Amygdala (tissue), 56 donors: Measurements from ENCODE around the gene MSANTD2.
A peak's percentile ranks its signal among the peaks of the same experiment; 100 is the strongest.

Experiments
- DNase-seq, 56 donors: peaks; one replicate each; lab custom pipeline; 2025; lab: John Stamatoyannopoulos, UW

The MSANTD2 gene

GRCh38 chr11:124821995-124822730 is 22.0 kb upstream of the MSANTD2 start:
- no peak for DNase-seq

GRCh38 chr11:124817036-124817435 is 16.8 kb upstream of the MSANTD2 start:
- no peak for DNase-seq

DNA sequence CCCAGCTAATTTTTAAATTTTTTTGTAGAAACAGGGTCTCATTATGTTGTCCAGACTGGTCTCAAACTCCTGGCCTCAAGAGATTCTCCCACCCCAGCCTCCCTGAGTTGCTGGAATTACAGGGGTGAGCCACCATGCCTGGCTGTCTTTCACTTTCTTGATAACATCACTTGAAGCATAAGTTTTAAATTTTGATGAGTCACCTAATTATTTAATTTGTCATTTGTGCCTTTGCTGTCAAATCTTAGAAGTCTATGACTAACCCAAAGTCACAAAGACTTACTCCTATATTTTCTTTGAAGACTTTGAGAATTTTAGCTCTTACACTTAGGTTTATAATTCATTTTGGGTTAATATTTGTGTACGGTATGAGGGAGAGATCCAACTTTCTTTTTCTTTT is 14.5 kb upstream of the MSANTD2 start:
- DNase-seq, result no peak

DNA sequence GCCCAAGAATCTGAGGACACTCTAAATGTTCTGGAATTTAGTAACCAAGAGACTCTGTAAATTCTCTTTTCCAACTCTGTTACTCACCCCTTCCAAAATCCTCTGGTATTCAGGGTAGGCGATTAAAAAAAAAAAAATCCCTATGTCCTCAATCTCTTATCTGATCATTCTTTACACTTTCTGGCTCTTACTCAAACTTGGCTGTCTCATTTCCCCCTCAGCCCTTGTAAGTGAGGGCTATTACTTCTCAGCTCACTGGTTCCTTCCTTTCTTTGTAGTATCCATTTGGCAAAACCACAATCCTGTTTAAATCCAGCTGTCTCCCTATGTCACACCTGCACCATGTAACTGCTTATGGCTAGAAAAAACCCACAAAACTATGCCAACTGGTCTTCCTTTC is 12.7 kb upstream of the MSANTD2 start:
- no peak for DNase-seq

GRCh38 chr11:124811399-124812125 is 11.4 kb upstream of the MSANTD2 start:
- DNase-seq, result no peak

DNA sequence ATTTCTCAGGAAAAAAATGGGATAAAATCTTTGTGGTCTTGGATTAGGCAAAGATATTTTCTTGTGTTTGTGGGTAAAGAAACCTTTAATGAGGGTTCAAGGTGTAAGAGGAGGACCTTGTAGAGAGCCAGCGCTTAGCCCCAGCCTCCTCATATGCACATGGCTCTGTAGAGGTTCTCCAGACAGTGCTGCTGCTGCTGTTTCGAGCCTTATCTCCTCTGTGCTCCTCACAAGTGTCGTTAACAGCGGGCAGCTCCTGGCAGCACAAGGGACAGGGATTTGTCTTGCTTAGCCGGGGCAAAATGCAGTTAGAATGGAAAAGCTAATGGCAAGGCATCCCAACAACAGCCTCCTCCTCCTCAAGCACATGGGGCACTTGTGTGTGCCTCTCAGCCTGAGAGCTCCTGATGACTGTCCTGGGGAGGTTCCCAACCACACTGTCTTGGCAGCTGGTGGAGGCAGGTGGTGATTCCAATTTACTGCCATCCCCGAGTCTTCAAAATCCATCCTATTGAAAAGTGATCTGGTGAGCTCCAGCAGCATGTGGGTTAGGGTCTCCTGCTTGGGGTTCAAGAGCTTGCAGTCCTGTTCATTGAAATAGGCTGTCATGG is 7.6 kb upstream of the MSANTD2 start:
- no peak for DNase-seq

GRCh38 chr11:124807201-124807600 is 7.0 kb upstream of the MSANTD2 start:
- DNase-seq, result no peak

GRCh38 chr11:124804884-124805283 is 4.7 kb upstream of the MSANTD2 start:
- DNase-seq, result no peak

DNA sequence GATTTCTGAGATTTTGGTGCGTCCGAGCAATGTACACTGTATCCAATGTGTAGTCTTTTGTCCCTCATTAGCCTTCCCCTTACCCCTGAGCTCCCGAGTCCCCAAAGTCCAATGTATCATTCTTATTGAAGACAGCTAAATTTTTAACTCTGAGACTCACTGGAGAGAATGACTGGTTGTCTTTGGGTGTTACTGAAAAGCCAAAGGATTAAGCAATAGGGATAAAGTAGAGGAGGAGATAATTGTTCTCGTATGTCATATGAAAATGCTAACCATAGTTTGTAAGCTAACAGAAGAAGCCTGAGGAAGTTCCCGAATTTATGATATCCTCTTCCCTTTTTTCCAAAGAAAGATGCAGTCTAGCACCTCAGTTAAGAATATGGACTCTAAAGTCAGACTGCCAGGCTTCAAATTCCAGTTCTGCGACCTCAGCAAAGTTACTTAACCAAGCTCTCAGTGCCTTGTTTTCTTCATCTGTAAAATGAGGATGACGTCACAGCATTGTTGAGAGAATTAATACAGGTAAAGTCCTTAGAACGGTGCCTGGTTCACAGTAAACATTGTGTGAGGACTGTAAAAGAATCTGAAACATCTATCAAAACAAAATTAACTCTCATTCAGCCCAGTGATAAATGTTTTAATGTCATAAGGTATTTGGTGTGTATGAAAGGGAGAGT is 1.6 kb upstream of the MSANTD2 start:
- no peak for DNase-seq

DNA sequence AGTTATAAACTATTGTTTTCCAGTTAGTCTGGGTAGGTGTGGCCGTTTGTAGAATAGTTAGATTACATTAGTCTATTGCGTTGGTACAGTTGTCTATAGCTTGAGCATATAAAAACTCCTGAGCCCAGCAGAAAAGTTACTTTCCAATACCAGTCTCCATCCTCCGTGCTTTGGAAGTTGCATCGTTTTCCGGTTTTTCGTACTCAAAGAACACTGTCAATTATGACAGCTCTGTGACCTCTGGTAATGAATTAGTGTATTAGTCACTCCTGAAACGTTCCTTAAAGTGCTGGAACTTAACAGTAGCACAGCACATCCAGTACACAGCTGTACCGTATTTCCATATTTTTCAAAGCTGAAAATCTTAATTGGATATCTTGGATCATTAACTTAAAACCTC is 808 bp upstream of the MSANTD2 start:
- no peak for DNase-seq

DNA sequence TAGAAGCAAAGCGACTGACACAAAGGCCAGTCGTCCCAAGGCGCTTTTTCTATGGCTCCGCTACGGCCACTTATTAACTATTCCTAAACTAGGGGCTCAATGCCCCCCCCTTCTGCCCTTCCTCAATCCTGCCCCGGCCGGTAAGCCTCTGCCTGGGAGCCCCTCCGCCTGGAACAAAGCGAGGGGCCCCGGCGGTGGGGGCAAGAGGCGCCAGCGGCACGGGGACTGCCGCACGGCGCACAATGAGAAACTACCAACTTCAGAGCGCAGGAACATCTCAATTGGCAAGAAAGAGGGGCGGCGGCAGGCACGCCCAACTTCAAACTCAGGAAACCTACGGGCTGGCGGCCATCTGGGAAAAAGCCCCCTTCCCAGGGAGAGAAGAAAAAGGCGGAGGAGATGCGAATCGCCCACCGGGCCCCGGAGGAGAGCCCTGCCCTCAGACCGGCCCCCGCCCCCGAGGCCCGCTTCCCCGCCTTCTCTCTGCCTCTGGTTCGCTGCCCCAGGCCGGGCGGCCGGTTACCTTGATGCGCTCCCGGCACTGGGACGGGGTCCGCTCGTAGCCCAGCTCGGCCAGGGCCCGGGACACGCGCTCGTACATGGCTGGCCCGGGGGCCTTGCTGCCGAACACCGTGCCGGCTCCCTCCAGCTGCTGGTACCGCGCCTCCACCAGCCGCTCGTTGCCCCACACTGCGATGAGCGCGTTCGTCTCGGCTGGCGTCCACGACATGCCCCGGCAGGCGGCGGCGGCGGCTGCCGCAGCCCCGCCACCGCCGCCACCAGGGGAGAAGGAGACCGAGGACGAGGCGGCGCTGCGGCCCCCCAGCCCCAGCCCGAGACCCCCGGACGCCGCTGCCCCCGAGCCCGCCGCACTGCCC is 619 bp downstream of the MSANTD2 start:
- peak in 18 of 56 donors; percentile 9 to 63 (median 32) for DNase-seq

DNA sequence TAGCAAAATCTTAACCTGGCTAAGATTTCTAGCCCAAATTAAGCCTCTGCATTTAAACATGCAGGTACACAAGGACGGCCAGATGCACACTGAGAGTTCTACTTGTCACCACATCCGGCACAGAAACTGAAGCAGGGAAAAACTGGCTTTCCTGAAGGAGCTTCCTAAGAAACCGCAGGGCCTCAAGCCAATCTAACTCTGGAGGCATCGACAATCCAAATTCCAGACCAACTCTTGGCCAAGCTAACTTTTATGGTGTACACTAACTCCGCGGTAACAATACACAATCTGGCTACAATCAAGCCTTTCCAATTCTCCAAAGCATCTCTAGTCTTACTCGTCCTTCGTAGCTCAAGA is 1.2 kb downstream of the MSANTD2 start:
- no peak for DNase-seq

DNA sequence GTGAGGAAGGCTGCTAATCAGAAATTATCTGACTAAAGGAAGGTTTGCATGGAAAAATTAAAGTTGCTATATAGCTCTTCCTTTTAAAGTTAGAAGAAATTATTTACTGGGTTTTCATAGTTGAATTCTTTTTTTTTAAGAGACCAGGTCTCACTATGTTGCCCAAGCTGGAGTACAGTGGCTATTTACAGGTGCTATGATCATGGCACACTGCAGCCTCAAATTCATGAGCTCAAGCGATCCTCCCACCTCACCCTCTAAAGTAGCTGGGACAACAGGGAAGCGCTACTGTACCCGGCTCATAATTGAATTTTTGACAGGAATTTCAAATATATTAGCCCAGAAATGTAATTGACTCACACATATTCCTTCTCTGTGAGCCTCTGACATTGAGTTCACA is 3.9 kb downstream of the MSANTD2 start:
- no peak for DNase-seq

DNA sequence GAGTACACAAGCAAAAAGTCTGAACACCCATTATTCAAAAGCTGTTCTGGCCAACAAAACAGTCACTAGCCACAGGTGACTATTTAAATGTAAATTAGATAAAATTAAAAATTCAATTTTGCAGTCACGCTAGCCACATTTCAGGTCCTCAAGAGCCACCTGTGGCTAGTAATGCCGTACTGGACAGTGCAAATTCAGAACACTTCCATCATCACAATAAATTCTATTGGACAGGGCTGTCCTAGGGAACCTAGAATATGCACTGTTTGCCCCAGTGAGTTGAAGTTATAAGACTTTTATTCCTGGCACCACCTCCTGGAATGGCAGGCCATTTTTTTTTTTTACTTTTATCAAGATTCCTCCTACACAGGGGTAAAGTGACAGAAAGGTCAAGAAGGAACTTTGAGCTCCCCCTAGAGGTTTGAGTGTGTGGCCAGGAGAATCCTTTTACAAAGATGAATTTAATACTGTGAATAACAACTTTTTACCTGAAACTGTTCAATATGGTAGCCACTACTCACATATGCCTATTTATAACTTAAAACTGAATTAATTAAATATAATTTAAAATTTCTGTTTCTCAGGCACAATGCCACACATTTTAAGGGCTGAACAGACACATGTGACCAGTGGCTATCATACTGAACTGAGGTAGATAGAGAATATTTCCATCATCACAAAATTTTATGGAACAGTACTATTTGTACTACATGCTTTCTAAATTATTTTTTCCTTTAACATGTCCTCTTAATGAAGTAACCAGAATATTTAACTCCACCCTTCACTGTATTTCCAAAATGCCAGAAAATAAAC is 6.5 kb downstream of the MSANTD2 start:
- peak in 2 of 56 donors; percentile 1 to 3 for DNase-seq

DNA sequence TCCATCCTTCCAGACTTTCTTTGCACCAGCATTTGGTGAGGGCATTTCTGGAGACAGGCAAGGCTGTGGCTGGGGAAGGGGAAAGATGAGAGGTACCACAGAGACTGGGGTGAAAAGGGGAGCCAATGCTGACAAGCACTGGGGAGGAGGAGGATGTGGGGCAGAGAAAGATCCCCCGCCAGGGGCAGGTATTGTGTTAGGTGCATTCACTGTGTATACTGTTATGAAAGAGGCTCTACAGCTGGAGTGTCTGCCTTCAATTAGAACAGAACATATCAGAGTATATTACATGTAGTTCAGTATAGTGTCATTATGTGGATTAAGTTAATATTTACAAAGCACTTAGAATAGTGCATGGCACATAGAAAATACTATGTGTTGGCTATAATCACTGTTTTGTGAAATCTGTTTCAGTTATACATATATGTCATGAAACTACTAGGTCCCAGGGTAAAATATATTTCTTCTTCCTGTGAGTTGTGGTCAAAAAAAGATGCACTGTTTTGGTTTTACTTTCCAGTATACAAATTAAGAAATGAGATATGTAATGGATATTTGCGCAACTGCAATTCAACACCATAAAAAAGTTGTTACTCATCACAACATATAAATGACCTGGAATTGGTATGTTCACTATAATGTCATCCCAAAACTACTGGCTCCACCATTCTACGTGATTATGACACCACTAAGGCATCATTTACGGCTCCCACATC is 8.4 kb downstream of the MSANTD2 start:
- DNase-seq, result no peak

GRCh38 chr11:124788521-124788920 is 11.7 kb downstream of the MSANTD2 start:
- DNase-seq, result no peak

GRCh38 chr11:124784051-124784450 is 16.2 kb downstream of the MSANTD2 start:
- no peak for DNase-seq

DNA sequence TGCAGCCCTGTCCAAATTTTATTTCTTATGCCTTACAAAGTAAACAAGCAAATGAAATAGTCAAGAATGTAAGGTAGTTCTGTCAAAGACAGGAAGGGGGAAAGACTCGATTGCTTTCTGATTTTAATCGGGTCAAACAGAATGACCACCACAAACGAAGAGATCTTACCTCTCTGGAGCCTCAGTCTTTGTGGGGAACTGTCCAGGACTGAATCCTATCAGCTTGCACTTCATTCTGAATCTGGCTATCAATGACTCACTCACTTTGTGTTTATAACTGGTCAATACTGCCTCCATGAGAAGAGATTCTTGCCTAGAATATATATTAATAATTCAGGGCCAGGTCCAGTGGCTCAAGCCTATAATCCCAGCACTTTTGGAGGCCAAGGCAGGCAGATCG is 17.2 kb downstream of the MSANTD2 start:
- DNase-seq, result no peak

GRCh38 chr11:124779568-124779967 is 20.6 kb downstream of the MSANTD2 start:
- DNase-seq, result no peak
